ENCODE data around the gene CDH20. TPM values are rescaled to one million over a fixed set of nuclear protein-coding genes. Genes with fewer than 3 reads are reported as not detected.

Gene CDH20
- total and polyA plus RNA-seq, 4 donors = 0.02 to 0.11 (median 0.07) TPM; not detected in 1

GRCh38 chr18:61340148-61340547 is 6.9 kb downstream of the CDH20 start:
- Histone ChIP-seq H3K27me3 (ENCODE audit: control insufficient read depth in 3 of 3, insufficient read depth in 3 of 3, low read length in 2 of 3) (peaks cover 0 to 17% (median 15%) of the 10 kb centered on the region in 3 donors), H3K9ac (ENCODE audit: insufficient read depth in 1 of 2, low read length in 2 of 2) (no peak overlapping the region), H3K9me3 (ENCODE audit: control insufficient read depth in 4 of 4, insufficient read depth in 3 of 4, low read length in 3 of 4) (peaks cover 0 to 3% (median 0%) of the 10 kb centered on the region in 4 donors), H3K36me3 (ENCODE audit: control insufficient read depth in 4 of 4, insufficient read depth in 4 of 4, low read length in 4 of 4) (no peaks in the 10 kb centered on the region), H3K4me1 (ENCODE audit: control insufficient read depth in 5 of 5, insufficient read depth in 5 of 5, low read length in 5 of 5) (peaks cover 0 to 3% (median 0%) of the 10 kb centered on the region in 5 donors), H3K27ac (ENCODE audit: low read depth in 1 of 2, low read length in 1 of 2) (no peak overlapping the region), H3K4me3 (no peak overlapping the region)
- ATAC-seq (ENCODE audit: insufficient read depth, low FRiP score) (no peak), DNase-seq (no peak)
- no peak for TF ChIP-seq CTCF (IDR thresholded peaks at IDR 0.05; ENCODE audit: control extremely low read depth, extremely low read depth)
- 0 to 2% methylated on average over 1 of the region's 1 CpG for WGBS, 2 donors

- no peak for DNase-seq
- Histone ChIP-seq H3K36me3 (ENCODE audit: control insufficient read depth in 4 of 4, insufficient read depth in 4 of 4, low read length in 4 of 4) (no peaks in the 10 kb centered on the region), H3K27ac (ENCODE audit: low read depth in 1 of 2, low read length in 1 of 2) (no peak overlapping the region), H3K27me3 (ENCODE audit: control insufficient read depth in 3 of 3, insufficient read depth in 3 of 3, low read length in 2 of 3) (no peaks in the 10 kb centered on the region), H3K9ac (ENCODE audit: insufficient read depth in 1 of 2, low read length in 2 of 2) (no peak overlapping the region), H3K4me1 (ENCODE audit: control insufficient read depth in 5 of 5, insufficient read depth in 5 of 5, low read length in 5 of 5) (no peaks in the 10 kb centered on the region), H3K4me3 (no peak overlapping the region), H3K9me3 (ENCODE audit: control insufficient read depth in 4 of 4, insufficient read depth in 3 of 4, low read length in 3 of 4) (peaks cover 0 to 3% (median 0%) of the 10 kb centered on the region in 4 donors)
- no peak for ATAC-seq (ENCODE audit: insufficient read depth, low FRiP score)
- no peak for TF ChIP-seq CTCF (IDR thresholded peaks at IDR 0.05; ENCODE audit: control extremely low read depth, extremely low read depth)
Observed at GRCh38 chr18:61348230-61348629, 15.0 kb downstream of the CDH20 start.

GRCh38 chr18:61350578-61350977 is 17.3 kb downstream of the CDH20 start:
- Histone ChIP-seq H3K27me3 (ENCODE audit: control insufficient read depth in 3 of 3, insufficient read depth in 3 of 3, low read length in 2 of 3) (no peaks in the 10 kb centered on the region), H3K9me3 (ENCODE audit: control insufficient read depth in 4 of 4, insufficient read depth in 3 of 4, low read length in 3 of 4) (no peaks in the 10 kb centered on the region)
- TF ChIP-seq CTCF (IDR thresholded peaks at IDR 0.05; ENCODE audit: control extremely low read depth, extremely low read depth) = no peak

GRCh38 chr18:61352059-61352458 is 18.8 kb downstream of the CDH20 start:
- DNase-seq = no peak
- H3K27ac ChIP-seq (ENCODE audit: low read depth in 1 of 2, low read length in 1 of 2) = no peak overlapping the region
- 85 to 97% methylated on average over 1 of the region's 1 CpG for WGBS, 2 donors
- no peaks in the 10 kb centered on the region for H3K36me3 ChIP-seq (ENCODE audit: control insufficient read depth in 4 of 4, insufficient read depth in 4 of 4, low read length in 4 of 4)
- TF ChIP-seq CTCF (IDR thresholded peaks at IDR 0.05; ENCODE audit: control extremely low read depth, extremely low read depth) = no peak
- no peak overlapping the region for H3K4me3 ChIP-seq
- H3K9me3 ChIP-seq (ENCODE audit: control insufficient read depth in 4 of 4, insufficient read depth in 3 of 4, low read length in 3 of 4) = no peaks in the 10 kb centered on the region
- ATAC-seq (ENCODE audit: insufficient read depth, low FRiP score) = no peak
- H3K27me3 ChIP-seq (ENCODE audit: control insufficient read depth in 3 of 3, insufficient read depth in 3 of 3, low read length in 2 of 3) = no peaks in the 10 kb centered on the region
- no peaks in the 10 kb centered on the region for H3K4me1 ChIP-seq (ENCODE audit: control insufficient read depth in 5 of 5, insufficient read depth in 5 of 5, low read length in 5 of 5)
- H3K9ac ChIP-seq (ENCODE audit: insufficient read depth in 1 of 2, low read length in 2 of 2) = no peak overlapping the region

More at GRCh38 chr18:61350578-61350977, 17.3 kb downstream of the CDH20 start:
- ATAC-seq (ENCODE audit: insufficient read depth, low FRiP score) (no peak), DNase-seq (no peak)
- Histone ChIP-seq H3K9ac (ENCODE audit: insufficient read depth in 1 of 2, low read length in 2 of 2) (no peak overlapping the region), H3K36me3 (ENCODE audit: control insufficient read depth in 4 of 4, insufficient read depth in 4 of 4, low read length in 4 of 4) (no peaks in the 10 kb centered on the region), H3K4me3 (no peak overlapping the region), H3K4me1 (ENCODE audit: control insufficient read depth in 5 of 5, insufficient read depth in 5 of 5, low read length in 5 of 5) (no peaks in the 10 kb centered on the region), H3K27ac (ENCODE audit: low read depth in 1 of 2, low read length in 1 of 2) (no peak overlapping the region)
- 79 to 96% methylated on average over 2 of the region's 2 CpGs for WGBS, 2 donors

Measured in lung (tissue), 12 donors.